ENCODE results near the gene CYB561A3.

The CYB561A3 gene

DNA sequence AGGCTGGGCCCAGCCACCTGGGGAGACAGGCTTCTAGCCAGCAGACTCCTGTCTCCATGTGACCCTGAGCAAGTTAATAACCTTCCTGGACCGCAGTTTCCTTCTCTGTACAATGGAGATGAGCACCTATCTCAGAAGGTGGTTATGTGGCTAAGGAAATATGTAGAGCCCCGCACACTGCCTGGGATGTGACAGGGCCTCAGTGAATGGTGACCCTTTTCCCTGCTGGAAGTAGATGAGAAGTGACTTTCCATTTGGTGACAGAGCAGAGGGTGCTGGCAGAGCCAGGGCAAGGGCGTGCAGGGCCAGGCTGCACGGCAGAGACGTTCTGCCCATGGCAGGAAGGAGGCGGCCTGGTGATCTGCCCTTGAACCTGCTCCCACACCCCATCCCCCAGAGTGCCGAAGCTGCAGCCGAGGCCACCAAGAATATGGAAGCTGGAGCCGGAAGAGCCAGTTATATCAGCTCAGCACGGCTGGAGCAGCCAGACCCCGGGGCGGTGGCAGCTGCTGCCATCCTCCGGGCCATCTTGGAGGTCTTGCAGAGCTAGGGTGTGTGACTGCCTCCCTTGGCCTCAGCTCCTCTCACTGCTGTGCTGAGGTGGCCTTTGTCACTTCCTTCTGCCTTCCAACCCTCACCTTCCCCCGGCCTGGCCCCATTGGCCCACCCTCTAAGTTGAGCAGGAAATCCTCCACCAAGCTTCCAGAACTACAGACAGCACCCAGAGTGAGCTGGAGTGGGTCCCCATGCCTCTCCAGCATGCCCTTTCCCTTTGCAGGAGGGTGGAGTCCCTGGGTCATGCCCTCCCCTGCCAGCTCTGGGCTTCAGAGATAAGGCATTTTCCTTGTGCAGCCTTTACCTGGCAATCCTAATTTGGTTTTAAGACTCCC lies 15.5 kb downstream of the CYB561A3 start:
- no peak overlapping the region for H3K4me3 ChIP-seq (ENCODE audit: low read depth, low read length)
- TF ChIP-seq, protein P1, sequence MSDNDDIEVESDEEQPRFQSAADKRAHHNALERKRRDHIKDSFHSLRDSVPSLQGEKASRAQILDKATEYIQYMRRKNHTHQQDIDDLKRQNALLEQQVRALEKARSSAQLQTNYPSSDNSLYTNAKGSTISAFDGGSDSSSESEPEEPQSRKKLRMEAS (IDR thresholded peaks at IDR 0.05; ENCODE audit: low read depth, low read length) = no peak
- TF ChIP-seq MYC (IDR thresholded peaks at IDR 0.05; ENCODE audit: low read depth, low read length) (no peak), POLR2A (IDR thresholded peaks at IDR 0.05; ENCODE audit: extremely low read depth, insufficient read length) (no peak)
- TF ChIP-seq, protein P2, sequence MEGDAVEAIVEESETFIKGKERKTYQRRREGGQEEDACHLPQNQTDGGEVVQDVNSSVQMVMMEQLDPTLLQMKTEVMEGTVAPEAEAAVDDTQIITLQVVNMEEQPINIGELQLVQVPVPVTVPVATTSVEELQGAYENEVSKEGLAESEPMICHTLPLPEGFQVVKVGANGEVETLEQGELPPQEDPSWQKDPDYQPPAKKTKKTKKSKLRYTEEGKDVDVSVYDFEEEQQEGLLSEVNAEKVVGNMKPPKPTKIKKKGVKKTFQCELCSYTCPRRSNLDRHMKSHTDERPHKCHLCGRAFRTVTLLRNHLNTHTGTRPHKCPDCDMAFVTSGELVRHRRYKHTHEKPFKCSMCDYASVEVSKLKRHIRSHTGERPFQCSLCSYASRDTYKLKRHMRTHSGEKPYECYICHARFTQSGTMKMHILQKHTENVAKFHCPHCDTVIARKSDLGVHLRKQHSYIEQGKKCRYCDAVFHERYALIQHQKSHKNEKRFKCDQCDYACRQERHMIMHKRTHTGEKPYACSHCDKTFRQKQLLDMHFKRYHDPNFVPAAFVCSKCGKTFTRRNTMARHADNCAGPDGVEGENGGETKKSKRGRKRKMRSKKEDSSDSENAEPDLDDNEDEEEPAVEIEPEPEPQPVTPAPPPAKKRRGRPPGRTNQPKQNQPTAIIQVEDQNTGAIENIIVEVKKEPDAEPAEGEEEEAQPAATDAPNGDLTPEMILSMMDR (IDR thresholded peaks at IDR 0.05; ENCODE audit: low read depth, low read length) = no peak
- DNase-seq (ENCODE audit: low read depth) = peak; percentile 51

DNA sequence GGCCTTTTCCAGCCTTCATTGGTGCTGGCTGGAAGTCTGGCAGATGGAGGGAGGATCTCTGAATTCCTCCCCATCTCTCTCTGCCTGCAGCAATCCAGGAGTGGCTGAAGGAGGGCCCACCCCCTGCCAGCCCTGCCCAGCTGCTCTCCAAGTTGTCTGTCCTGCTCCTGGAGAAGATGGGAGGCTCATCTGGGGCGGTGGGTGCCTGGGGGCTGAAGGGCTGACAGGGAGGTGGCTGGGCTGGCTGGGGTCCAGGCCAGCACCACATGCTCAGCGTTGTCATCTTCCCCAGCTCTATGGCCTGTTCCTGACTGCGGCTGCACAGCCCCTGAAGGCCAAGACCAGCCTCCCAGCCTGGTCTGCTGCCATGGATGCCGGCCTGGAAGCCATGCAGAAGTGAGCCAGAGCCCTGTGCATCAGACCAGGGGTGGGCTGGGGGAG lies 16.5 kb downstream of the CYB561A3 start:
- no peak for DNase-seq (ENCODE audit: low read depth)
- H3K4me3 ChIP-seq (ENCODE audit: low read depth, low read length) = no peak overlapping the region
- TF ChIP-seq, protein P2 (IDR thresholded peaks at IDR 0.05; ENCODE audit: low read depth, low read length) = no peak
- no peak for TF ChIP-seq MYC (IDR thresholded peaks at IDR 0.05; ENCODE audit: low read depth, low read length)
- TF ChIP-seq, protein P1 (IDR thresholded peaks at IDR 0.05; ENCODE audit: low read depth, low read length) = no peak

DNA sequence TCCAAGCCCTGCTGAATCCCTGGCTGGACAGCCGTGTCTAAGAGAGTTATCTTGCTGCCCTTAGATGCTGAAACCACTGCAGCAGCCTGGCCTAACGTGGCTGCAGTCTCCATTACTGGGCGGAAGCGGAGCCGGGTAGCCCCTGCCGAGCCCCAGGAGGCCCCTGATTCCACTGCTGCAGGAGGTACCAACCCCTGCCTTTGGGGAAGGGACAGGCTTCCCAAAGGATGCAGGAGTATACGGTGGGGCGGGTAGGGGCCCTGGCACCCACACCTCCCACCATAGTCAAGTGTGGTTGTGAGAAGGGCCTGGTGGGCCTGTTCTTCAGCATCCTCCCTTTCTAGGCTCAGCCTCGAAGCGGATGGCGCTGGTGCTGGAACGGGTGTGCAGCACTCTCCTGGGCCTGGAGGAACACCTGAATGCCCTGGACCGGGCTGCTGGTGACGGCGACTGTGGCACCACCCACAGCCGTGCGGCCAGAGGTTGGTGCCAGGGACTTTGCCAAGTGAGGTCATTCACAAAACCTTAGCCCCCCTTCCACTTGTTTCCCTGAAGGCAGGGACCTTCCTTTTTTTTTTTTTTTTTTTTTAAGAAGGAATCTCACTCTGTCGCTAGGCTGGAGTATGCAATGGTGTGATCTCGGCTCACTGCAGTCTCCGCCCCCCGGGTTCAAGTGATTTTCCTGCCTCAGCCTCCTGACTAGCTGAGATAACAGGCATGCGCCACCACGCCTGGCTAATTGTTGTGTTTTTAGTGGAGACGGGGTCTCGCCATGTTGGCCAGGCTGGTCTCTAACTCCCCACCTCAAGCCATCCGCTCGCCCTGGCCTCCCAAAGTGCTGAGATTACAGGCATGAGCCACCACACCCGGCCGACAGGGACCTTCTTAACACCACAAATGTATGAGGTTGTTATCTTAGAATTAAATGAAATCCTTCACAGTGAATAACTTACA lies 17.6 kb downstream of the CYB561A3 start:
- DNase-seq (ENCODE audit: low read depth) = no peak
- no peak for TF ChIP-seq MYC (IDR thresholded peaks at IDR 0.05; ENCODE audit: low read depth, low read length)
- TF ChIP-seq, protein P1 (IDR thresholded peaks at IDR 0.05; ENCODE audit: low read depth, low read length) = no peak
- TF ChIP-seq, protein P2 (IDR thresholded peaks at IDR 0.05; ENCODE audit: low read depth, low read length) = no peak
- no peak for TF ChIP-seq POLR2A (IDR thresholded peaks at IDR 0.05; ENCODE audit: extremely low read depth, insufficient read length)
- H3K4me3 ChIP-seq (ENCODE audit: low read depth, low read length) = no peak overlapping the region

DNA sequence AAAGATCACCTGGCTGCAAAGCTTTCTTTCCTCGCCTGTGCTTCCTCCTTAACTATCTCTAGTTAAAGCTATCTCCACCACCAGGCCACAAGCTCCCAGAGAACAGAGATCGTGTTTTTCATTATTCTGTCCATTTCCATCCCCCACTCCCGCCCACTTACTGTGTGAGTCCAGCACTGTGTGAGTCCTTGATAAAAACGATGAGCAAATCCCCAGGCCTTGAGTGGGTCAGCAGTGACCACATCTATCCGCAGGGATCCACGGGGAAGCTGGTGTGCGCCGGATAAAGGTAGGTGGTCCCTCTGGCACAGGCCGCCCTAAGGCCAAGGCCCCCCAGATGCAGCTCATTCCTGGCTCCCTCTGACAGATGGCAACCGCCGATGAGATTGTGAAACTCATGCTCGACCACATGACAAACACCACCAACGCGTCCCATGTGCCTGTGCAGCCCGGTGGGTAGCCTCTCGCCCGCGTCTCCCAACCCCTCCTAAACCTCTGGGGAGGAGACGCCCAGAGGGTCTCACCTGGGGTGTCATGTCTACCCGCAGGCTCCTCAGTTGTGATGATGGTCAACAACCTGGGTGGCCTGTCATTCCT lies 19.4 kb downstream of the CYB561A3 start:
- TF ChIP-seq MYC (IDR thresholded peaks at IDR 0.05; ENCODE audit: low read depth, low read length) (0 out of 2 replicates have a peak, but pooled peaks have one; percentile 42), POLR2A (IDR thresholded peaks at IDR 0.05; ENCODE audit: extremely low read depth, insufficient read length) (no peak)
- TF ChIP-seq, protein P2 (IDR thresholded peaks at IDR 0.05; ENCODE audit: low read depth, low read length) = no peak
- TF ChIP-seq, protein P1 (IDR thresholded peaks at IDR 0.05; ENCODE audit: low read depth, low read length) = peak; percentile 65
- no peak overlapping the region for H3K4me3 ChIP-seq (ENCODE audit: low read depth, low read length)
- DNase-seq (ENCODE audit: low read depth) = peak; percentile 53

DNA sequence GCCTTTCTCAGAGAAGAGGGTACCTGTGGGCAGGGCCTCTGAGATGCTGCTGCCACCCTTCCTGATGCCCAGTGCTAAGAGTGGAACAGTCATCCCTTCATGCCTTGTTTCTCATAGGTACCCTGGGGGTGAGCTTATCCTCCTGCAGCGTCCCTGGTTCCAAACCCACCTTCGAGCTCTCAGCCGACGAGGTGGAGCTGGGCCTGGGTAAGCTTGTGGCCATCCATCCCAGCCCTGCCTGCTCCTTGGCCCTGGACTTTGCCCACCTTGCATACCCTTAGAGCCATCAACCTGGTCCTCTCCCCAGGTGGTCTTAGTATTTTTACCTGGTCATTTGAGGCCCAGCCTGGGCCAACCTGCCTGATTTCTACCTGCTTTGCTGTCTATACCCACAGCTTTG lies 20.0 kb downstream of the CYB561A3 start:
- no peak for DNase-seq (ENCODE audit: low read depth)
- TF ChIP-seq, protein P2 (IDR thresholded peaks at IDR 0.05; ENCODE audit: low read depth, low read length) = no peak
- no peak for TF ChIP-seq MYC (IDR thresholded peaks at IDR 0.05; ENCODE audit: low read depth, low read length)
- H3K4me3 ChIP-seq (ENCODE audit: low read depth, low read length) = no peak overlapping the region
